Neural crest cell (in vitro differentiated cells): ENCODE measurements around the gene DDR1. TPM values are rescaled to one million over a fixed set of nuclear protein-coding genes. Genes with fewer than 3 reads are reported as not detected.

ENCODE experiments used
- DNase-seq: peaks from one replicate; pipeline ENCODE4 v3.0.0; 2021; ENCODE audit warnings: low read depth, mixed read lengths, low spot score
- H3K27ac Mint-ChIP-seq: one replicate; pipeline ENCODE4 v1.8.0; 2021; ENCODE audit warnings: mild to moderate bottlenecking, mixed read lengths; ENCODE audit not compliant: unreplicated experiment
- H3K27me3 Mint-ChIP-seq: 2 replicates; pipeline ENCODE4 v1.8.0; 2021; ENCODE audit warnings: low read depth, mild to moderate bottlenecking, mixed read lengths
- H3K36me3 Mint-ChIP-seq: 2 replicates; pipeline ENCODE4 v1.8.0; 2021; ENCODE audit warnings: low read depth, mild to moderate bottlenecking, mixed read lengths
- H3K4me1 Mint-ChIP-seq: 2 replicates; pipeline ENCODE4 v1.8.0; 2021; ENCODE audit warnings: mixed read lengths
- H3K4me3 Mint-ChIP-seq: one replicate; pipeline ENCODE4 v1.8.0; 2021; ENCODE audit warnings: mild to moderate bottlenecking, mixed read lengths
- H3K9me3 Mint-ChIP-seq: 2 replicates; pipeline ENCODE4 v1.8.0; 2021; ENCODE audit warnings: mixed read lengths
- total RNA-seq: library from RNA; stranded (reverse); gene quantifications from 2 replicates; pipeline ENCODE4 v1.2.1, GENCODE V29; 2021
- TF ChIP-seq, protein P1 (sequence below): fragments of 200-600 bp; sonication (generic); conservative IDR thresholded peaks from 2 replicates; pipeline ENCODE4 v1.5.0; 2021; ENCODE audit warnings: antibody characterized with exemption, mild to moderate bottlenecking

Gene DDR1
- total RNA-seq, 1 donor from 2014 or later = 178 TPM

DNA sequence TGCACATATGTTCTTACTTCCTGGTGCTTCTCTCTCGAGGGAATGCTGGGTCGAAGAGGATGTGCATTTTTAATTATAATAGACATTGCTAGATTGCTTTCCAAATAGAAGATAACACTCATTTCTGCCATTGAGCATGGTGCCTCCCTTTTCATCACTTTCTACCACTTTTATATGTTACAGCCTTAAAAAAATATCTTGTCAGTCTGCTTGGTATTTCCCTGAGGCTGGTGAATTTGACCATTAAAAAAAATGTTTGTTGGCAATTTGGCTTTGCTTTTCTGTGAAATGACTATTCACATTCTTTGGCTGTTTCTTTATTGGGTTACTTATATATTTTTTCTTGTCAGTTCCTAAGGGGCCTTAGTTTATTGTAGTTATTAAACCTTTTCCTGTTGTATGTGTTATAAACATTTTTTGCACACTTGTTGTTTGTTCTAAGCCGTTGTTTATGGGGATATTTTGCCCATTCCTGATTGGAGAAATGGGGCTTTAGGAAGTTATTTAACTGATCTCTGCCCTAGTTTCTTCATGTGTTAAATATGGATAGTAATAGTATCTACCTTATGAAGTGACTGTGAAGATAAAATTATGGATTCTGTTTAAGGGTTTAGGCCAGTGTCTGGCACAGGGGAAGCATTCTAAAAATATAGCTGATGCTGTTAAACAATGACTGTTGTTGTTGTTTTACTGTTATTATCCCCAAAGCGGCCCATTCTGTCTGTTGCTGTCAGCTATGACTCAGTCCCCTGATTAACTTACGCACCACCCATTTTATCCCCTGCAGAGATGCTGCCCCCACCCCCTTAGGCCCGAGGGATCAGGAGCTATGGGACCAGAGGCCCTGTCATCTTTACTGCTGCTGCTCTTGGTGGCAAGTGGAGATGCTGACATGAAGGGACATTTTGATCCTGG lies 3.8 kb downstream of the DDR1 start:
- Mint-ChIP-seq H3K36me3 (peaks cover 5% of the 10 kb centered on the region), H3K27me3 (no peaks in the 10 kb centered on the region), H3K9me3 (no peaks in the 10 kb centered on the region), H3K27ac (no peak overlapping the region), H3K4me1 (peaks cover 53% of the 10 kb centered on the region), H3K4me3 (peak overlapping the region; percentile 17)
- no peak for DNase-seq
- TF ChIP-seq, protein P1, sequence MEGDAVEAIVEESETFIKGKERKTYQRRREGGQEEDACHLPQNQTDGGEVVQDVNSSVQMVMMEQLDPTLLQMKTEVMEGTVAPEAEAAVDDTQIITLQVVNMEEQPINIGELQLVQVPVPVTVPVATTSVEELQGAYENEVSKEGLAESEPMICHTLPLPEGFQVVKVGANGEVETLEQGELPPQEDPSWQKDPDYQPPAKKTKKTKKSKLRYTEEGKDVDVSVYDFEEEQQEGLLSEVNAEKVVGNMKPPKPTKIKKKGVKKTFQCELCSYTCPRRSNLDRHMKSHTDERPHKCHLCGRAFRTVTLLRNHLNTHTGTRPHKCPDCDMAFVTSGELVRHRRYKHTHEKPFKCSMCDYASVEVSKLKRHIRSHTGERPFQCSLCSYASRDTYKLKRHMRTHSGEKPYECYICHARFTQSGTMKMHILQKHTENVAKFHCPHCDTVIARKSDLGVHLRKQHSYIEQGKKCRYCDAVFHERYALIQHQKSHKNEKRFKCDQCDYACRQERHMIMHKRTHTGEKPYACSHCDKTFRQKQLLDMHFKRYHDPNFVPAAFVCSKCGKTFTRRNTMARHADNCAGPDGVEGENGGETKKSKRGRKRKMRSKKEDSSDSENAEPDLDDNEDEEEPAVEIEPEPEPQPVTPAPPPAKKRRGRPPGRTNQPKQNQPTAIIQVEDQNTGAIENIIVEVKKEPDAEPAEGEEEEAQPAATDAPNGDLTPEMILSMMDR = no peak

DNA sequence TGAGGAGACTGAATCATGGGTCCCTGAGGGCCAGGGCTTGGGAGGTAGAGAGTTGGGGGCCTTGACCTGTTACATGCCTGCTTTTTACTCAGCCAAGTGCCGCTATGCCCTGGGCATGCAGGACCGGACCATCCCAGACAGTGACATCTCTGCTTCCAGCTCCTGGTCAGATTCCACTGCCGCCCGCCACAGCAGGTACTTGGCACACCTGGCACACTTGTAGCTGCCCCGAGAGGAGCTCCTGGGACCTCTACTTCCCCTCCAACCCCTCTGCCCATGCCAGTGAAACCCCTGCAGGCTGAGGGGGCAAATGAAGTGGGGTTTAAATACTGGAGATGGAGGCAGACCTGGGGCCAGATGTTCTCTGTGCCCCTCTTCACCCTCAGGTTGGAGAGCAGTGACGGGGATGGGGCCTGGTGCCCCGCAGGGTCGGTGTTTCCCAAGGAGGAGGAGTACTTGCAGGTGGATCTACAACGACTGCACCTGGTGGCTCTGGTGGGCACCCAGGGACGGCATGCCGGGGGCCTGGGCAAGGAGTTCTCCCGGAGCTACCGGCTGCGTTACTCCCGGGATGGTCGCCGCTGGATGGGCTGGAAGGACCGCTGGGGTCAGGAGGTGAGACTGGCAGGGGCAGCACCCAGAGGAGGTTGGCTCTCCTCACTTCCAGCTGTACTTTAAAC lies 4.6 kb downstream of the DDR1 start:
- H3K4me1 Mint-ChIP-seq = peaks cover 47% of the 10 kb centered on the region
- no peaks in the 10 kb centered on the region for H3K9me3 Mint-ChIP-seq
- peaks cover 5% of the 10 kb centered on the region for H3K36me3 Mint-ChIP-seq
- TF ChIP-seq, protein P1 = no peak
- DNase-seq = no peak
- H3K27me3 Mint-ChIP-seq = no peaks in the 10 kb centered on the region
- H3K4me3 Mint-ChIP-seq = peak overlapping the region; percentile 59
- H3K27ac Mint-ChIP-seq = no peak overlapping the region

DNA sequence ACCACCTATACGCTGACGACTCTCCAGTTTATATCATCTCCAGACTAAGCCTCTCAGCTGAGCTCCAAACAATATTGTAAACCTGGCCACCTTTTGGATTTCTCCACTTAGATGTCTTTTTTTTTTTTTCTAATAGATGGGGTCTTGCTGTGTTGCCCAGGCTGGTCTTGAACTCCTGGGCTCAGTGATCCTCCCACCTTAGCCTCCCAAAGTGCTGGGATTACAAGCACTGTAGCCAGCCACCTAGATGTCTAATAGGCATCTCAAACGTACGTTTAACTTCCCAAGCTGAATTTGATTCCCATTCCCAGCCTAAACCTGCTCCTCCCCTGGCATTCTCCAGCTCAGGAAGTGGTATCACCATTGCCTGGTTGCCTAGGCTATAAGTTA lies 5.2 kb downstream of the DDR1 start:
- no peak for DNase-seq
- H3K9me3 Mint-ChIP-seq = no peaks in the 10 kb centered on the region
- H3K27me3 Mint-ChIP-seq = no peaks in the 10 kb centered on the region
- TF ChIP-seq, protein P1 = no peak
- H3K4me1 Mint-ChIP-seq = peaks cover 47% of the 10 kb centered on the region
- H3K4me3 Mint-ChIP-seq = peak overlapping the region; percentile 59
- peaks cover 5% of the 10 kb centered on the region for H3K36me3 Mint-ChIP-seq
- peak overlapping the region; percentile 66 for H3K27ac Mint-ChIP-seq

DNA sequence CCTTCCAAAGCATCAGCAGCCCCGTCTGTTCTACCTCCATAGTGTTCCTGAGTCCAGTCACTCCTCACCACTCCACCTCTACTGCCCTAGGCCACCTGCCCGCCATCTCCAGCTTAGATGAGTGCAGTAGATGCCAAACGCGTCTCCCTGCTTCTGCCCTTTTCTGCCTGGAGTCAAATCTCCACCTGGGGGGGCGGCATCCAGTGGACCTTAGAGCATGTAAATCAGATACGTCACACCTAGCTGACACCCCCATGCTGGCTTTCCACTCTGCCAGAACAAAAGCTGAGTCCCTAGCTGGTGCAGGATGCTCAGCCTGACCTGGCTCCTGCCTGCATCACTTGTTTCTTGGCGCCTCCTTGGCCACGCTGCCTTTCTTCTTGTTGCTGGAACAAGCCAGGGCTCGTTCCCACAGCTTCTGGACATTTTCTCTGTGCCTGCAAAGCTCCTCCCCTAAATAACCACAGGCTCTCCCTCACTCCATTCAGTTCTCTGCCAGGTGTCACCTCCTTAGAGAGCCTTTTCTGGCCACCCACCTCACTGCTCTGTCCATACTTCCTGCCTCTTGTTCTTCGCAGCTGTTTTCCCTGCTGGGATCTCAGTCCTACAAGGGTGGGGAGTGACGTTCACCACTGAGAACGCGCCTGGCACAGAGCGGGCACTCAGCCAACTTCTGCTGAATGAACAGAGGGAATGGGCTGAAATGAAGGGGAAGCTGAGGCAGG lies 5.8 kb downstream of the DDR1 start:
- Mint-ChIP-seq H3K27me3 (no peaks in the 10 kb centered on the region), H3K9me3 (no peaks in the 10 kb centered on the region), H3K4me3 (peak overlapping the region; percentile 26), H3K36me3 (peaks cover 11% of the 10 kb centered on the region), H3K4me1 (peaks cover 49% of the 10 kb centered on the region), H3K27ac (peak overlapping the region; percentile 90)
- DNase-seq = no peak
- TF ChIP-seq, protein P1 = no peak

DNA sequence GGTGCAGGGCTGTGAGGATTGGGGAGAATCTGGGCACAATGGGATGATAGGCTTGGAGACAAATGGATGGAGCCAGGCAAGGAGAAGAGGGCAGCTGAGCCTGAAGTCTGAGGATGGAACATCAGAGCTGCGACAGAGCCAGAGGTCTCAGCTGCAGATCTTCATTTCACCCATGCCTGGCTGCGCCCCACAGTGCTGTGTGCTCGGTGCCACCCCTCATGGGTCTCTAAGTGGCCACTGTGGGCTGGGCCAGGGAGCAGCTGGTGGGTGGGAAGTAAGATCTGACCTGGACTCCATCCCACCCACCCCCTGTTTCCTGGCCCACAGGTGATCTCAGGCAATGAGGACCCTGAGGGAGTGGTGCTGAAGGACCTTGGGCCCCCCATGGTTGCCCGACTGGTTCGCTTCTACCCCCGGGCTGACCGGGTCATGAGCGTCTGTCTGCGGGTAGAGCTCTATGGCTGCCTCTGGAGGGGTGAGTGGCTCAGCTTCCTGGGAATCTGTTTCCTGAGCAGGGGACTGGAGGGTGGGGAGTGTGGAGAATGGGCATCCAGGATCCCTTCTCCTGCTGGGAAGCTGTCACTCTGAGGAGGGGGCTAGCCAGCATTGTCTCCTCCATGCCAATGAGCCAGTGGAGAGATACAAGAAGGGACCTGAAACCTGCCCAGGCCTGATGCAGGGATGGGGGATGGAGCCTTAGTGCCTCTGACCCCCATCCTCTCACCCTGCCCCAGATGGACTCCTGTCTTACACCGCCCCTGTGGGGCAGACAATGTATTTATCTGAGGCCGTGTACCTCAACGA lies 6.5 kb downstream of the DDR1 start:
- Mint-ChIP-seq H3K4me1 (peaks cover 46% of the 10 kb centered on the region), H3K4me3 (no peak overlapping the region), H3K9me3 (no peaks in the 10 kb centered on the region), H3K27me3 (no peaks in the 10 kb centered on the region), H3K27ac (peak overlapping the region; percentile 90), H3K36me3 (peaks cover 12% of the 10 kb centered on the region)
- no peak for DNase-seq
- TF ChIP-seq, protein P1 = no peak
